NT2/D1 (cell line): ENCODE measurements around the gene FCRLA.

Source experiments
- SUZ12 ChIP-seq: IDR thresholded peaks from 2 replicates; pipeline ENCODE4 v1.6.1; 2011; ENCODE audit not compliant: insufficient read length, insufficient read depth; ENCODE audit errors: extremely low read depth
- YY1 ChIP-seq: IDR thresholded peaks from 2 replicates; pipeline ENCODE4 v1.6.1; 2011; ENCODE audit not compliant: insufficient read length, insufficient read depth
- ZNF274 ChIP-seq: IDR thresholded peaks from 2 replicates; pipeline ENCODE4 v1.6.1; 2011; ENCODE audit warnings: mild to moderate bottlenecking, low read depth, low read length

DNA sequence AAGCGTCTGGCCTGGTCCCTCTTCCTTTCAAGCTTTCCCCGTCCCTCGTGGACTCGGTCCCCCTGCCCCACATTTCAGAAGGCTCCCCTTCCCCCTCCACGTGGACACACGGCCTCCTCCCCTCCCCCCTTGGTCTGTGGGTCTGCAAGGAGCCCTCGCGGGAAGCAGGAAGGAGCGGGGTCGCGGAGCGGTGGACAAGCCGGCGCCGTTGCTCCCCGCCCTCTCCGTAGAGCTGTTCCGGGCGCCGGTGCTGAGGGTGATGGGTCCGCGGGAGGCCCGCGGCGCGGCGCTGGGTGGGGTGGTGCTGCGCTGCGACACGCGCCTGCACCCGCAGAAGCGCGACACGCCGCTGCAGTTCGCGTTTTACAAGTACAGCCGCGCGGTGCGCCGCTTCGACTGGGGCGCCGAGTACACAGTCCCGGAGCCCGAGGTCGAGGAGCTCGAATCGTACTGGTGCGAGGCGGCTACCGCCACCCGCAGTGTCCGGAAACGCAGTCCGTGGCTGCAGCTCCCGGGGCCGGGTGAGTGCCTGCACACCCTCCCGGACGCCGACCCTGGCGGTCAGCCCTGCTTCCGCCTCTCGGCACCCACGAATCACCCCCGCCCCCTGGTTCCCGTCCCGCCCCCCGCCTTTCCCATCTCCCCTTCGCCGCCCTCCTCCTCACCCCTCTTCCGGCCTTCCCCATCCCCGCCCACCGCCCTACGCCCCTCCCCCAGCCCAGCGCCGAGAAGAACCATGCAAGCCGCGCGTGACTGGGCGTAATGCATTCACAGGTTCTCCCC lies 19.6 kb downstream of the FCRLA start:
- no peak for TF ChIP-seq SUZ12
- TF ChIP-seq YY1, result no peak
- no peak for TF ChIP-seq ZNF274
